ACC112 (cell line): ENCODE data around the gene TNIK.

ENCODE experiments used
- H2AFZ ChIP-seq: fragments of 200-600 bp; sonication (generic); one replicate; pipeline ENCODE4 v1.6.0; 2017; ENCODE audit warnings: antibody characterized with exemption, low read length; ENCODE audit not compliant: unreplicated experiment
- H3K27ac ChIP-seq: fragments of 200-600 bp; sonication (generic); 2 replicates; pipeline ENCODE4 v1.5.1; 2014; ENCODE audit warnings: low read depth, mild to moderate bottlenecking, antibody characterized with exemption, low read length, moderate library complexity
- H3K27me3 ChIP-seq: fragments of 200-600 bp; sonication (generic); 2 replicates; pipeline ENCODE4 v1.6.1; 2014; ENCODE audit warnings: mild to moderate bottlenecking, antibody characterized with exemption, low read length, moderate library complexity, mixed read lengths; ENCODE audit not compliant: insufficient read depth
- H3K36me3 ChIP-seq: fragments of 200-600 bp; sonication (generic); 2 replicates; pipeline ENCODE4 v1.6.1; 2016; ENCODE audit warnings: mild to moderate bottlenecking, antibody characterized with exemption, low read length, moderate library complexity, mixed read lengths; ENCODE audit not compliant: insufficient read depth
- H3K4me1 ChIP-seq: fragments of 200-600 bp; sonication (generic); one replicate; pipeline ENCODE4 v1.6.1; 2016; ENCODE audit warnings: low read length, mixed read lengths; ENCODE audit not compliant: insufficient read depth, unreplicated experiment, control insufficient read depth
- H3K4me3 ChIP-seq: fragments of 200-600 bp; sonication (generic); 2 replicates; pipeline ENCODE4 v1.5.1; 2014; ENCODE audit warnings: mild to moderate bottlenecking, low read depth, low read length
- H3K79me2 ChIP-seq: fragments of 200-600 bp; sonication (generic); one replicate; pipeline ENCODE4 v1.6.0; 2016; ENCODE audit warnings: low read length; ENCODE audit not compliant: control insufficient read depth, unreplicated experiment, insufficient read depth

The TNIK gene

GRCh38 chr3:171354049-171354705 lies 106.0 kb downstream of the TNIK start:
- Histone ChIP-seq H3K4me3 (no peak overlapping the region), H3K79me2 (no peaks in the 10 kb centered on the region), H3K27ac (no peak overlapping the region), H3K4me1 (peaks cover 72% of the 10 kb centered on the region), H3K36me3 (no peaks in the 10 kb centered on the region), H3K27me3 (peaks cover 6% of the 10 kb centered on the region; the same call in 1 of the 2 replicates), H2AFZ (no peak overlapping the region)

GRCh38 chr3:171353423-171353822 lies 106.8 kb downstream of the TNIK start:
- Histone ChIP-seq H3K27ac (no peak overlapping the region), H3K4me1 (peaks cover 74% of the 10 kb centered on the region), H3K36me3 (no peaks in the 10 kb centered on the region), H3K4me3 (no peak overlapping the region), H3K79me2 (no peaks in the 10 kb centered on the region), H3K27me3 (peaks cover 8% of the 10 kb centered on the region; the same call in 1 of the 2 replicates), H2AFZ (no peak overlapping the region)

GRCh38 chr3:171352387-171352935 lies 107.7 kb downstream of the TNIK start:
- Histone ChIP-seq H2AFZ (no peak overlapping the region), H3K4me3 (no peak overlapping the region), H3K27ac (no peak overlapping the region), H3K4me1 (peaks cover 82% of the 10 kb centered on the region), H3K27me3 (peaks cover 8% of the 10 kb centered on the region; the same call in 1 of the 2 replicates), H3K79me2 (no peaks in the 10 kb centered on the region), H3K36me3 (no peaks in the 10 kb centered on the region)

DNA sequence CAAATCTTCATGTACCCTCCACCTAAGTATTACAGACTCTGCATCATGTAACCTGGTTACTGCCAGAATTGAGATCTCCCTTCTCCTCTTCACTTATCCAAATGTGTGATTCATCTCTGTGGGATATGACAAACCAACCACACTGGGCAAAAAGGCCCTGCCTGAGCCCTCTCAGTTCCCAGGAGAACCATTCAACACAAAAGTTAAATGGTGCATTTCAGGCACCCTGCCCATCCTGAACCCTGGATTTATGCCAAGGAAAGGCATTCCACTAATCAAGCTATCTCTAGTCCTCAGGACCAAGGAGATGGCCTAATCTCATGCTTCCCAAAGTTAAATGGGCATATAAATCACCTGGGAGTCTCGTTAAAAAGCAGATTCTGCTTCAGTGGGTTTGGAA lies 108.5 kb downstream of the TNIK start:
- Histone ChIP-seq H3K79me2 (no peaks in the 10 kb centered on the region), H3K27me3 (peaks cover 8% of the 10 kb centered on the region; the same call in 1 of the 2 replicates), H3K4me3 (no peak overlapping the region; the same call in 1 of the 2 replicates), H3K4me1 (peaks cover 87% of the 10 kb centered on the region), H3K27ac (peak overlapping the region; percentile 54), H2AFZ (no peak overlapping the region), H3K36me3 (no peaks in the 10 kb centered on the region)

DNA sequence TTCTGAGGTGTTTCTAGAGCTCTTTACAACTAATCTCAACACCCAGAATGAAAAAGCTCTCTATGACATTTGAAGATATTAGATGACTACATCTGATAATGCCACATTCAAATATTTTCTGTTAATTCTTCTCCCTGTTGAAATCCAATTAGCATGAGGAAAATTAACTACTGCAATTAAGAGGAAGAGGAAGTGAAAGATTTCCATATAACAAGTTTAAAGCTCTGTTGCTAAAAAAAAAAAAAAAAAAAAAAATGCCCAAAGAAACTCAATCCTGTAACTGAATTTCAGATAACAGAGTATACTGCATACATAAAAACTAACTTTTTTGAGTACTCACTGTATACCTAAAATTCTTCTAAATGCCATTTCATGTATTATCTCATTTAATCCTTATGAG lies 109.8 kb downstream of the TNIK start:
- peaks cover 8% of the 10 kb centered on the region; the same call in 1 of the 2 replicates for H3K27me3 ChIP-seq
- peaks cover 76% of the 10 kb centered on the region for H3K4me1 ChIP-seq
- no peaks in the 10 kb centered on the region for H3K36me3 ChIP-seq
- no peak overlapping the region for H3K27ac ChIP-seq
- H2AFZ ChIP-seq: no peak overlapping the region
- H3K4me3 ChIP-seq: no peak overlapping the region
- H3K79me2 ChIP-seq: no peaks in the 10 kb centered on the region

- Histone ChIP-seq H3K4me1 (peaks cover 67% of the 10 kb centered on the region), H3K4me3 (no peak overlapping the region), H2AFZ (no peak overlapping the region), H3K36me3 (no peaks in the 10 kb centered on the region), H3K27ac (no peak overlapping the region), H3K27me3 (peaks cover 8% of the 10 kb centered on the region; the same call in 1 of the 2 replicates), H3K79me2 (no peaks in the 10 kb centered on the region)
These were observed 110.8 kb downstream of the TNIK start for GRCh38 chr3:171349392-171349791.

DNA sequence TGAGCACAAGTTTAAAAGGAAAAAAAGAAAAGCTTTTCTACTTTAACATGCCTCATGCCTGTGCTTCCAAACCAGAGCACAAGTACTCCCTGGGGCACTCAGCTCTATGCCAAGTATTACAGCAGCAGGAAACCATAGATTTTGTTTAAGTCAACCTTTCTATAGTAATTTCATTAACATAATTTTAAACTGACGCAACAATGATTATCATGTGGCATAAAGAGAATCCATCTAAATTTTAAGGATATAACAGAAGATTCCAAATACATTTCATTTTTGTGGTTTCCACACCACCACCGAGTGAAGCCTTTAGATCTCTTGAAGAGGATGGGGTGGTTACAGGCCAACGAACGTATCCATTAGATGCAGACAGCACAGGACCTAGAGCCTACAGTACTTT lies 112.1 kb downstream of the TNIK start:
- Histone ChIP-seq H2AFZ (no peak overlapping the region), H3K36me3 (no peaks in the 10 kb centered on the region), H3K4me3 (no peak overlapping the region), H3K27ac (no peak overlapping the region), H3K27me3 (peaks cover 8% of the 10 kb centered on the region; the same call in 1 of the 2 replicates), H3K4me1 (peaks cover 54% of the 10 kb centered on the region), H3K79me2 (no peaks in the 10 kb centered on the region)

- Histone ChIP-seq H3K4me1 (peaks cover 47% of the 10 kb centered on the region), H3K79me2 (no peaks in the 10 kb centered on the region), H3K27ac (no peak overlapping the region), H2AFZ (no peak overlapping the region), H3K36me3 (no peaks in the 10 kb centered on the region), H3K4me3 (no peak overlapping the region), H3K27me3 (peaks cover 8% of the 10 kb centered on the region; the same call in 1 of the 2 replicates)
These were observed 112.7 kb downstream of the TNIK start for GRCh38 chr3:171347301-171348039.

- Histone ChIP-seq H3K36me3 (no peaks in the 10 kb centered on the region), H3K27ac (no peak overlapping the region), H3K4me3 (no peak overlapping the region), H3K27me3 (peaks cover 8% of the 10 kb centered on the region; the same call in 1 of the 2 replicates), H2AFZ (no peak overlapping the region), H3K79me2 (no peaks in the 10 kb centered on the region), H3K4me1 (peaks cover 40% of the 10 kb centered on the region)
These were observed 113.5 kb downstream of the TNIK start for GRCh38 chr3:171346582-171347300.

- peaks cover 8% of the 10 kb centered on the region; the same call in 1 of the 2 replicates for H3K27me3 ChIP-seq
- no peak overlapping the region for H3K27ac ChIP-seq
- H3K4me1 ChIP-seq: peaks cover 33% of the 10 kb centered on the region
- no peaks in the 10 kb centered on the region for H3K36me3 ChIP-seq
- H3K79me2 ChIP-seq: no peaks in the 10 kb centered on the region
- no peak overlapping the region for H2AFZ ChIP-seq
- H3K4me3 ChIP-seq: no peak overlapping the region
These were observed 114.2 kb downstream of the TNIK start for GRCh38 chr3:171346019-171346418.
